Adipocyte (in vitro differentiated cells): ENCODE measurements around the gene CXCR1.
A peak's percentile ranks its signal among the peaks of the same experiment; 100 is the strongest.
"Not testable (repeated sequence)": the region's sequence is repeated elsewhere in the genome, so short reads cannot be mapped to it uniquely, and the experiment has no call there.

Experiments used
- DNase-seq: peaks from one replicate; pipeline ENCODE4 v3.0.0-alpha.2; 2015; ENCODE audit warnings: low read depth
- H3K27me3 ChIP-seq: replicated peaks from 2 replicates; pipeline ENCODE4 v1.7.0; 2013; ENCODE audit warnings: mild to moderate bottlenecking, low read length, moderate library complexity; ENCODE audit not compliant: control insufficient read depth, insufficient read depth
- H3K36me3 ChIP-seq: 2 replicates; pipeline ENCODE4 v1.7.0; 2013; ENCODE audit warnings: low read length, mild to moderate bottlenecking, moderate library complexity; ENCODE audit not compliant: control insufficient read depth, insufficient read depth, severe bottlenecking
- H3K4me1 ChIP-seq: 2 replicates; pipeline ENCODE4 v1.7.0; 2013; ENCODE audit warnings: mild to moderate bottlenecking, low read length, moderate library complexity; ENCODE audit not compliant: control insufficient read depth, insufficient read depth
- H3K4me3 ChIP-seq: 2 replicates; pipeline ENCODE4 v1.7.0; 2013; ENCODE audit warnings: mild to moderate bottlenecking, low read length, moderate library complexity
- H3K9ac ChIP-seq: 2 replicates; pipeline ENCODE4 v1.7.0; 2013; ENCODE audit warnings: mild to moderate bottlenecking, low read length, moderate library complexity
- H3K9me3 ChIP-seq: 2 replicates; pipeline ENCODE4 v1.7.0; 2013; ENCODE audit warnings: mild to moderate bottlenecking, low read length, moderate library complexity; ENCODE audit not compliant: control insufficient read depth

Gene CXCR1

GRCh38 chr2:218186355-218186766 lies 19.6 kb upstream of the CXCR1 start:
- Histone ChIP-seq H3K27me3 (no peaks in the 10 kb centered on the region), H3K4me1 (peaks cover 8% of the 10 kb centered on the region), H3K9ac (no peak overlapping the region), H3K4me3 (no peak overlapping the region), H3K9me3 (no peaks in the 10 kb centered on the region), H3K36me3 (no peaks in the 10 kb centered on the region)
- peak; percentile 88 for DNase-seq

GRCh38 chr2:218184331-218184730 lies 17.6 kb upstream of the CXCR1 start:
- Histone ChIP-seq H3K4me3 (no peak overlapping the region), H3K36me3 (no peaks in the 10 kb centered on the region), H3K9ac (no peak overlapping the region), H3K9me3 (no peaks in the 10 kb centered on the region), H3K27me3 (no peaks in the 10 kb centered on the region), H3K4me1 (peaks cover 25% of the 10 kb centered on the region)
- no peak for DNase-seq

- H3K4me3 ChIP-seq: no peak overlapping the region
- no peak for DNase-seq
- H3K27me3 ChIP-seq: no peaks in the 10 kb centered on the region
- peaks cover 25% of the 10 kb centered on the region for H3K4me1 ChIP-seq
- no peak overlapping the region for H3K9ac ChIP-seq
- H3K36me3 ChIP-seq: no peaks in the 10 kb centered on the region
- H3K9me3 ChIP-seq: no peaks in the 10 kb centered on the region
Observed at GRCh38 chr2:218180467-218181114, 13.8 kb upstream of the CXCR1 start.

GRCh38 chr2:218179782-218180181 lies 13.0 kb upstream of the CXCR1 start:
- H3K27me3 ChIP-seq: no peaks in the 10 kb centered on the region
- H3K4me3 ChIP-seq: no peak overlapping the region
- H3K9ac ChIP-seq: no peak overlapping the region
- peaks cover 25% of the 10 kb centered on the region for H3K4me1 ChIP-seq
- DNase-seq: no peak
- no peaks in the 10 kb centered on the region for H3K36me3 ChIP-seq
- H3K9me3 ChIP-seq: no peaks in the 10 kb centered on the region

- DNase-seq: no peak
- no peak overlapping the region for H3K9ac ChIP-seq
- H3K27me3 ChIP-seq: no peaks in the 10 kb centered on the region
- H3K4me1 ChIP-seq: peaks cover 18% of the 10 kb centered on the region
- H3K4me3 ChIP-seq: no peak overlapping the region
- no peaks in the 10 kb centered on the region for H3K9me3 ChIP-seq
- H3K36me3 ChIP-seq: no peaks in the 10 kb centered on the region
Observed at GRCh38 chr2:218172845-218173244, 6.1 kb upstream of the CXCR1 start.

- H3K4me1 ChIP-seq: peaks cover 18% of the 10 kb centered on the region
- not testable (repeated sequence) for DNase-seq, H3K4me3 ChIP-seq, H3K27me3 ChIP-seq, H3K9me3 ChIP-seq, H3K36me3 ChIP-seq, H3K9ac ChIP-seq
Observed at GRCh38 chr2:218171744-218172143, 5.0 kb upstream of the CXCR1 start.

- H3K4me3 ChIP-seq: no peak overlapping the region
- H3K4me1 ChIP-seq: peaks cover 18% of the 10 kb centered on the region
- DNase-seq: no peak
- peaks cover 5% of the 10 kb centered on the region for H3K27me3 ChIP-seq
- H3K36me3 ChIP-seq: no peaks in the 10 kb centered on the region
- H3K9ac ChIP-seq: peak overlapping the region; percentile 33
- no peaks in the 10 kb centered on the region for H3K9me3 ChIP-seq
Observed at GRCh38 chr2:218169757-218170546, 3.2 kb upstream of the CXCR1 start.

GRCh38 chr2:218168635-218169462 lies 2.1 kb upstream of the CXCR1 start:
- H3K4me3 ChIP-seq: no peak overlapping the region
- H3K9ac ChIP-seq: no peak overlapping the region
- no peaks in the 10 kb centered on the region for H3K36me3 ChIP-seq
- no peaks in the 10 kb centered on the region for H3K9me3 ChIP-seq
- peaks cover 12% of the 10 kb centered on the region for H3K27me3 ChIP-seq
- H3K4me1 ChIP-seq: peaks cover 18% of the 10 kb centered on the region
- peak; percentile 54 for DNase-seq

GRCh38 chr2:218168016-218168415 lies 1.3 kb upstream of the CXCR1 start:
- Histone ChIP-seq H3K9ac (no peak overlapping the region), H3K27me3 (peaks cover 21% of the 10 kb centered on the region), H3K4me3 (no peak overlapping the region), H3K36me3 (no peaks in the 10 kb centered on the region), H3K9me3 (no peaks in the 10 kb centered on the region), H3K4me1 (peaks cover 18% of the 10 kb centered on the region)
- no peak for DNase-seq

GRCh38 chr2:218162814-218163213 lies 3.9 kb downstream of the CXCR1 start:
- Histone ChIP-seq H3K9me3 (no peaks in the 10 kb centered on the region), H3K4me1 (no peaks in the 10 kb centered on the region), H3K4me3 (no peak overlapping the region), H3K27me3 (peaks cover 43% of the 10 kb centered on the region), H3K36me3 (no peaks in the 10 kb centered on the region), H3K9ac (no peak overlapping the region)
- no peak for DNase-seq

GRCh38 chr2:218161644-218162043 lies 5.1 kb downstream of the CXCR1 start:
- Histone ChIP-seq H3K9me3 (no peaks in the 10 kb centered on the region), H3K9ac (no peak overlapping the region), H3K4me1 (no peaks in the 10 kb centered on the region), H3K27me3 (peaks cover 43% of the 10 kb centered on the region), H3K36me3 (no peaks in the 10 kb centered on the region), H3K4me3 (no peak overlapping the region)
- no peak for DNase-seq
